ENCODE data around the gene TNFRSF1A.

DNA sequence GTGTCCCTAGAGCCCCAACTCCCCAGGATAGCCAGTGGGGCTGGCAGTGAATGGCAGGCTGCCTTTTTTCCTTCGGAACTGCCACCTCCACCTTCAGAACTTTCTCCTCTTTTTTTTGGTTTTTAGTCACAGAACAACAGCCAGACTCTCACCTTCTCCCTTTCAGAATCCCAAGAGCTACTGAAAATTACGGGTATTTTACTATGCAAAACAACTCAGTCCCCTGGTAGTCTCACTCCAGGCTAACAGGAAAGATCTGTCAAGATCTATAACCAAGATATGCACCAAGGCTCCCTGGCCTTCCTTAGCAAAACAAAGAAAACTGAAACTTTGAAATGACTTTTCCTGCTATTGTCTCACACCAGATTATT, 18.9 kb downstream of the TNFRSF1A start:
- TF ChIP-seq POLR2AphosphoS5 (IDR thresholded peaks at IDR 0.05), result no peak
- TF ChIP-seq, protein P1, sequence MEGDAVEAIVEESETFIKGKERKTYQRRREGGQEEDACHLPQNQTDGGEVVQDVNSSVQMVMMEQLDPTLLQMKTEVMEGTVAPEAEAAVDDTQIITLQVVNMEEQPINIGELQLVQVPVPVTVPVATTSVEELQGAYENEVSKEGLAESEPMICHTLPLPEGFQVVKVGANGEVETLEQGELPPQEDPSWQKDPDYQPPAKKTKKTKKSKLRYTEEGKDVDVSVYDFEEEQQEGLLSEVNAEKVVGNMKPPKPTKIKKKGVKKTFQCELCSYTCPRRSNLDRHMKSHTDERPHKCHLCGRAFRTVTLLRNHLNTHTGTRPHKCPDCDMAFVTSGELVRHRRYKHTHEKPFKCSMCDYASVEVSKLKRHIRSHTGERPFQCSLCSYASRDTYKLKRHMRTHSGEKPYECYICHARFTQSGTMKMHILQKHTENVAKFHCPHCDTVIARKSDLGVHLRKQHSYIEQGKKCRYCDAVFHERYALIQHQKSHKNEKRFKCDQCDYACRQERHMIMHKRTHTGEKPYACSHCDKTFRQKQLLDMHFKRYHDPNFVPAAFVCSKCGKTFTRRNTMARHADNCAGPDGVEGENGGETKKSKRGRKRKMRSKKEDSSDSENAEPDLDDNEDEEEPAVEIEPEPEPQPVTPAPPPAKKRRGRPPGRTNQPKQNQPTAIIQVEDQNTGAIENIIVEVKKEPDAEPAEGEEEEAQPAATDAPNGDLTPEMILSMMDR (IDR thresholded peaks at IDR 0.05), result no peak

All from transverse colon (tissue), 4 donors.